AG20443 (cell line): ENCODE results near the gene HUS1.
"Not testable (repeated sequence)": the region's sequence is repeated elsewhere in the genome, so short reads cannot be mapped to it uniquely, and the experiment has no call there.

ENCODE experiments used
- DNase-seq: peaks from one replicate; pipeline ENCODE4 v3.0.0; 2012; ENCODE audit warnings: low spot score, mixed read lengths

The HUS1 gene

DNA sequence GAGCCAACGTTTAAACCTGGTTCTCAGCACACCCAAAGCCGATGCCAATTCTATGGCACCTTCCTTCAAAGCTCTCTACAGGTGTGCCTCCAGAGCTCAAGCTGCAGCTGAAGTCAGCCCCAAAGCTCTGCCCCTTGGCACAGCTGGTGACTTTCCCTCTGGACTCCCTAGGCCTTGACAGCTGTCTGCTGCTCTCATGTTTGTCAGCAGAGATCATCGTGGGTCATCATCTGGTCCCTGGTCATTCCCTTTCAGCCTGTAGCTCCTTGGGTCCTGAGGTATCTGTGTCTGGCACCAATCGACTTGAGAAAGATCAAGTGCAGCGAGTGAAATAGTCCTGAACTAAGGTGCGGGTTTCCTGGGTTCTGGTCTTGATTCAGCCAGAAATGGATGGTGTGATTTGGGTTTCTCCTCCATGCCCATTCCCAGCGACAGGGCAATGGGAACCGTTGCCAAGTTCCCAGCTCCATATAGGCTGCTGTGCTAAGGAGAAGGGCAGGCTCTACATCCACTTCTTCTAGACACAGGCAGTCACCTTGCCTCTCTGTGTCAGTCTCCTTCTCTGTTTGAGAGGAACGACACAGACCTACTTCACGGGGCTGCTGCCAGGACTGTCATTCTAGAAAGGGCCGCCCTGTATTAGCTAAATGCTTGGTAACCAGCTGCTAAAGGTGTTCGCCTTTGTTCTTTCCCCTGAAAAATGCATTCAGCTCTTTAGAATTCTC is 34.7 kb downstream of the HUS1 start:
- no peak for DNase-seq

- no peak for DNase-seq
Observed at GRCh38 chr7:47943676-47944474, 35.5 kb downstream of the HUS1 start.

- DNase-seq: not testable (repeated sequence)
Observed at GRCh38 chr7:47942651-47943050, 36.8 kb downstream of the HUS1 start.

- no peak for DNase-seq
Observed at GRCh38 chr7:47942132-47942531, 37.3 kb downstream of the HUS1 start.

DNA sequence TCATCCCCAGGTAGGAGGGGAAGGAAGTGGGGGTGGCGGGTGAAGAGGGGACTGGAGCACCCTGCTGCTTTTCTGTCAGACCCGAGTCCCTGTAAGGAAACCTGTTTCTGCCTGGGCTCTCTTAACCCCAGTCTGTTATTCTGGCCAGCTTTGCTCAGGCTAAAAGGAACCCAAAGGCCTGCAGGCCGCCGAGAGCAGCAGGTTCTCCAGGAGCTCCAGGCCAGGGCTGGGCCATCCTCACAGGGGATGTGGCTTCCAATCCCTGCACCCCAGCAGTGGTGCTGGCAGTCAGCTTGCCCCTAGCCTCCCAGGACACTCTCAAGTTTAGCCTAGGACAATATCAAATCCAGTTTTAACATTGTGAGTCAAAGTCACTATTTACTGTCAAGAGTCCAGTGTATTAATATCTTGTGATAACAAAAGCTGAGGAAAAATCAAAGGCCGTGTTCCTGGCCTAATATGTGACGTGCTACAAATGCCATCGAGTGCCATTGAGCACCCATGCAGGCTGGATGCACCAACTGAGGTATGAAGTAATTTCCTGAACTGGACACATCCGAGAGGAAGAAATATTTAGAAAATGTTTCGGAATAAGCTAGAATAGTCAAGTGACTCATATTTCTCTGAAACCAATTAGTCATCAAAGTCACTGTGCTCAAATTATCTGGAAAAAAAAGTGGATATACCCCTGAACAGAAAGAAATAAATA is 38.1 kb downstream of the HUS1 start:
- DNase-seq: peak; percentile 86

- DNase-seq: peak; percentile 93
Observed at GRCh38 chr7:47940088-47941013, 39.1 kb downstream of the HUS1 start.

DNA sequence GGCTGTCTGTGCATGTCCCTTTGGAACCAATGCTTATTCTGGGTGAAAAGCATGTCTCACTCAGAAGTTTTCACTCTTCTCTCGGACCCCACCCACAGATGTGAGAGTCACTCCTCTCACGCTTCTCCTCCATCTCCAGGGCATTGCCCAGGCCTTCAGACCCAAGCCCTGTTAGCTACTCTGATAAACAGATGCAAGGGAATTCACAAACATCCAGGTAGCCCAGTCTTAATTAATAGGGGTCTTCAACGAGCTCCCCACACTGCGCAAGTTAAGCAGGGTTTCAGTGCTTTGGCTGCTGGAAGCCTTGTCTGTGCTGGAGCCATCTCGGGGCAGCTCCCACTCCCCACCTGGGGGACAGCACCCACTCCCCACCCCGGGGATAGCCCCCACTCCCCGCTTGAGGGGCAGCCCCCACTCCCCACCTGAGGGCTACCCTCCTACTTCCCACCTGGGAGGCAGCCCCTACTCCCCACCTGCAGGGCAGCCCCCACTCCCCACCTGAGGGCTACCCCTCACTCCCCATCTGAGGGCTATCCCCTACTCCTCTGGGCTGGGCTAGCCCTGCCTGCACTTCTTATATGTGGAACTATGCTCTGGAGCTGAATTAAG is 39.9 kb downstream of the HUS1 start:
- DNase-seq: no peak

- DNase-seq: no peak
Observed at GRCh38 chr7:47938574-47939165, 40.7 kb downstream of the HUS1 start.

DNA sequence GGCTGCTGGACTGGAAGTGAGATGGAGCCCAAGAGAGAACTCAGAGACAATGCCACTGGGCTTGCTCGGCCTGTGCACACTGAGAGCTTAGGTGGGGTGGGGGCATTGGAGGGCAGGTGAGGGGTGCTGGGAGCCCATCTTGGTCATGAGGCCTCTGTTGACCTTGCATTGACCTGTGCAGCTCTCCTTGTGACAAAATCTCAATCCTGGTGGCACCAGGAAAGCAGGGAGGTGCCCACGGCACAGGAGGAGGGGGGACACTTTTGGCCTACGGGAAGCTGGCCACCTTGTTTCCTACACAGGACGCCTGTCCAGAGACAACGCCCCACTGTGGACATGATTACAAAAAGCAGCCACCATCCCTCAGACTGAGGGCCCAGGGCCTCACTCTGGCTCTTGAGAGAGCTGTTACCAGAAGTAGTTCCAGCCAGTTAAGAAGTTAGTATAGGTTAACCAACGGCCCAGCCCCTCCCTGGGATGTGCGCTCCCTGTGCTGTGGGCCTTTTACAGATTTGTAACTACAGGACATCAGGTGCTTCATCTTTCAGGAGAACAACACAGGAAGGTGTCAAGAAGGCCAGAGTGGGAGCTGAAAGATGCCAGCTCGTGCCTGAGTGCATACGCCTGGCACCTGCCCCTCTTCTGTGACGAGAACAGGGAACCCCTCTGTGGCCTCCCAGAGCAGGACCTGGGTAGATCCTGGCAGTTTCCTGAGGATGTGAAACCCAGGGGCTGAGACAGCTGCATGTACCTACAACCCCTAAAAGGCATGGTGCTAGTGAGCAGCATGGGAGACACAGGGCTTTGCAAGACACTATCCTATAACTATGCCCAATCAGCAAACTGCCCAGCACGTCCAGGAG is 41.5 kb downstream of the HUS1 start:
- DNase-seq: no peak

DNA sequence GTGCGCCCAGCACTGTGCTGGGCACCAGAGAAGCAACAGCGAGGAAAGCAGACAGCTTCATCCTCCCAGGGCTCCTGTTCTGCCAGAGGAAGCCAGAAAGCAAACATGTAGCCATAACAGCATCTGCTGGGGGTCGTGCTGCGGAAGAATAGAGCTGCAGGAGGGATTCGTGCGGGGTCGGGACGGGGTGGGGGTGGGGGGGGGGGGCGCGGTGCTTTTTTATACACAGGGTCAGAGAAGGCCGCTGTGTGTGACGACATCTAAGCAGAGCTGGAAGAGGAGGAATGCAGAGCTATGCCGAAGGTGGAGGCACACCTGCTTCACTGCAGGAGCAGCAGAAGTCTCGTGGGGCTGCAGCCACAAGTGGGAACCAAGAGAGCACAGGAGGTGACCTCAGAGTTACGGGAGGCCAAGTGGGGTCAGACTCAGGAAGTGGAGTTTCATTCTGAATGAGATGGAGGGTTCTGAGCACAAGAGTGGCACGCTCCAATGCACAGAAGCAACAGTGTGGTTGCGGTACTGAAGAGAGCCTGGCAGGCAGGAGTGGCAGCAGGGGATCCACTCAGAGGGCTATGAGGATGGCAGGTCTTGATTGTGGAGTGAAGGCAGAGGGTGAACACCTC is 42.2 kb downstream of the HUS1 start:
- no peak for DNase-seq

DNA sequence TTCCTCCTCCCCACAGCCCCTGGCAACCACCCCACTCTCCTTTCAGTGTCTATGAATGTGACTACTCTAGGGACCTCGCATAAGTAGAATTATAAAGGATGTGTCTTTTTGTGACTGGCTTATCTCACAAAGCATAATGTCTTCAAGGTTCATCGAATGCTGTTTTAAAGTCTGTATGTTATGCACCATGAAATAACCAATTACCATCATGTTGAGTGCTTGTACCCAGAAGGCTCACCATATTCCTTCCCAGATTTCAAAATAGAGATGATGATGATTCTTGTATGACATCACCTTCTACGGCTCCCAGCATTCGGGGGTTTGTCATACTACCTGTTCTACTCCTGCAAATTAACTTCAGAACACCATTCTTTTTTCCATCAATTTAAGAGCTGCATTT is 43.1 kb downstream of the HUS1 start:
- DNase-seq: no peak

DNA sequence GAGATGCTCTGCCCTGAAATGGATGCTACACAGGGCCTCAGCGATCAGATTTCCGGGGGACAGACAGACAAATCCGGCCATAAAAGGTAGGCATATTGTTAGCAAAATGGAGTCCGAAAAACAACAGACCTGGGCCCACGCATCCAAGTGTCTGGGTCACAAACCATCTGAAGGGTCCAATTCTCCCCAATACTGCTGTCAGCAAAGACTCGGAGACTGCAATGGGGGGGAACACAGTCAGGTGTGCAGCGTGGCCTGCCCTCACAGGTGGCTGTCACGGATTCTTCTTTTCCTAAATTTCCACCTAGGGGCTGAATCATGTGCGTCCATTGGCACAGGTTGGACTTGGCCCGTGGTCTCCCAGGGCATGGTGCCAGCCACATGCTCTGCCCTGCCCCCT is 44.1 kb downstream of the HUS1 start:
- no peak for DNase-seq

GRCh38 chr7:47934831-47935230 is 44.6 kb downstream of the HUS1 start:
- DNase-seq: no peak

GRCh38 chr7:47933215-47933614 is 46.2 kb downstream of the HUS1 start:
- no peak for DNase-seq

- DNase-seq: no peak
Observed at GRCh38 chr7:47932466-47933037, 46.9 kb downstream of the HUS1 start.

DNA sequence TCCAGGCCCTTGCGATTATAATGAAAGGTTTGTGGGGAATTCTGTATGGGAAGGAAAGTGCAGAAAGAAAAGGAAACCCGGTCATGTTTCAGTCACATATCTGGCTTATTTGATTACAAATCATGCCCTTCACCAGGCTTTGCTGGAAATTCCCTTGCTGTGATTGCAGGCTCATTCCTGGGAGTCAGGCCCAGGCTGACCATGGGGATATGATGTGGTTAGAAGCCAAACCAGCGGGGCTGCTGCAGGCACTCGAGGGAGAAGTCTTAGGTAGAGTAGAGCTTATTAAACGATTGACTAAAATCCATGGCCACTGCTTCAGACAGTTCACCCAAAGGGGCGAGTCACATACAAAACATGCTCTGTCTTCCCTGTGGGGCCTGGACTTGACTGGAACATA is 47.4 kb downstream of the HUS1 start:
- peak; percentile 76 for DNase-seq

DNA sequence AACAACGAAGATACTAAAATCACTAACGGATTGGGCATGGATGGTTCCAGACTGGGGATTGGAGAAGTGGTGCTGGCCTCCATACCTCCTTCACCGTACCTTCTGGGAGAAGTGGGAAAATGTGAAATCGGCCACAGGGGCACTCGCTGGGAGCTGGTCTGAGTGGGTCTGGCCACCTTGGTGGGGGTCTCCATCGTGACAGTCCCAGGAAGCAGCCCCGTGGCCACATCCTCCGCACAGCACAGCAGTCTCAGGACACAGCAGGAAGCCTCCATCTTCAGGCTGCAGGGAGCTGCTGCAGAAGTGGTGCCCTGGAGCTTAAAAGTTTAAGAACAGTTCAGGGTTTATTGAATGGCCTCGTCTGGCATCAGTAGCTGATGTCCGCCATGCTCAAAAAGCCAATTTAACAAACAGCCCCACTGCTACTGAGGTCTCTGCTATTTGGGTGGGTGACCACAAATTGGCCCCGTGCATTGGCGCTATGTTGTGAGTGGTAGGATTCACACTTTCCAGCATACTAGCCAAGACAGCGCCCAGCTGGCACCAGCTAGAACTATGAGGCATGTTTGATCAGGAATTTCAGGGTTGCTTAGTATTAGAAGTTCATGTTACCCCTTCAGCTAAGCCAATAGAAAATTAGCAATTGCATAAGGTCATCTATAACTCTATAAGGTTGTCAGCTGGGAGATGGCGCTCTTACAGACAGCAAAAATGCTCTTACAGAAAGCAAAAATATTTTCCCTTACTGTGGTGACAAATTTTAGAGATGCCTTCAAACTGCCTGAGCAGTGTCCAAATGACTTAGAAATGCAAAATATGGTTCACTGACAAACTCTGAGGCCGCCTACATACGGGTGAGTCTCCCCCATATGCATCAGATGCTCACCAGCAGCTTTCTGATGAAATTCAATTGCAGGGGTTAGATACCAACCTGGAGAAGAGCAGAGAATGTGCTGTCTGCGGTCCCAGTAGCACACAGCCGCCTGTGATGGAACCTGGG is 48.1 kb downstream of the HUS1 start:
- DNase-seq: peak; percentile 46

GRCh38 chr7:47924266-47924665 is 55.1 kb downstream of the HUS1 start:
- DNase-seq: no peak
